SK-N-SH (cell line): Measurements from ENCODE around the gene WWC1. TPM values are rescaled to one million over a fixed set of nuclear protein-coding genes. Genes with fewer than 3 reads are reported as not detected.

ENCODE experiments used
- CTCF ChIA-PET: fragments of 300-600, 350-600 bp; formaldehyde crosslinking; extraction: SDS; loops from one replicate; lab custom pipeline; 2021; lab: Yijun Ruan, JAX
- POLR2A ChIA-PET: fragments of 350-600 bp; sonication (Branson Sonifier 250); formaldehyde crosslinking; extraction: SDS; loops from one replicate; lab custom pipeline; 2020; ENCODE audit warnings: antibody characterized with exemption, inconsistent platforms; lab: Yijun Ruan, JAX
- DNase-seq: peaks from one replicate; pipeline ENCODE4 v3.0.0; 2012
- H2AFZ ChIP-seq: fragments of 200-600 bp; sonication (generic); 2 replicates; pipeline ENCODE4 v1.8.1; 2016; ENCODE audit warnings: antibody characterized with exemption, mild to moderate bottlenecking, low read depth
- H3F3A ChIP-seq: fragments of 200-600 bp; sonication (generic); replicated peaks from 2 replicates; pipeline ENCODE3; 2016; ENCODE audit warnings: antibody characterized with exemption, mild to moderate bottlenecking; ENCODE audit not compliant: insufficient read depth
- H3K27ac ChIP-seq, 2 experiments: fragments of 200-500 bp in 1 of 2; fragments of 200-600 bp in 1 of 2; sonication (Bioruptor generic) in 1 of 2; sonication (generic), shearing (Covaris generic) in 1 of 2; 2 replicates each; pipeline versions ENCODE4 v1.5.1 to v1.6.1; 2014 to 2016; ENCODE audit warnings: low read depth in 2 of 2, inconsistent platforms in 1 of 2, low read length in 1 of 2, mild to moderate bottlenecking in 1 of 2, mixed read lengths in 1 of 2
- H3K27me3 ChIP-seq: fragments of 200-600 bp; sonication (generic), shearing (Covaris generic); 2 replicates; pipeline ENCODE4 v1.6.1; 2016; ENCODE audit warnings: mixed run types; ENCODE audit not compliant: insufficient read depth
- H3K36me3 ChIP-seq, 2 experiments: fragments of 200-500 bp in 1 of 2; fragments of 200-600 bp in 1 of 2; sonication (Bioruptor generic) in 1 of 2; sonication (generic) in 1 of 2; replicated peaks in 1 of 2; 2 replicates each; pipeline versions ENCODE3 to v1.5.1; 2014 to 2016; ENCODE audit warnings: low read length in 1 of 2, mild to moderate bottlenecking in 1 of 2; ENCODE audit not compliant: insufficient read depth in 2 of 2, control insufficient read depth in 1 of 2
- H3K4me1 ChIP-seq, 2 experiments: fragments of 200-500 bp in 1 of 2; fragments of 200-600 bp in 1 of 2; sonication (Bioruptor generic) in 1 of 2; sonication (generic), shearing (Covaris generic) in 1 of 2; 2 replicates each; pipeline versions ENCODE4 v1.5.1 to v1.6.1; 2014 to 2016; ENCODE audit warnings: low read depth in 1 of 2, low read length in 1 of 2, mixed run types in 1 of 2; ENCODE audit not compliant: insufficient read depth in 2 of 2, control insufficient read depth in 1 of 2
- H3K4me2 ChIP-seq: fragments of 200-600 bp; sonication (generic), shearing (Covaris generic); 2 replicates; pipeline ENCODE4 v1.6.1; 2017; ENCODE audit warnings: mixed run types
- H3K4me3 ChIP-seq, 2 experiments: fragments of 200-500 bp in 1 of 2; fragments of 200-600 bp in 1 of 2; sonication (Bioruptor generic) in 1 of 2; sonication (generic), shearing (Covaris generic) in 1 of 2; 2 replicates each; pipeline versions ENCODE4 v1.5.1 to v1.8.1; 2014 to 2016; ENCODE audit warnings: low read depth in 2 of 2, inconsistent platforms in 1 of 2, low read length in 1 of 2, mild to moderate bottlenecking in 1 of 2, mixed read lengths in 1 of 2, moderate library complexity in 1 of 2
- H3K79me2 ChIP-seq: fragments of 200-600 bp; sonication (generic); 2 replicates; pipeline ENCODE4 v1.8.1; 2017; ENCODE audit warnings: mild to moderate bottlenecking; ENCODE audit not compliant: insufficient read depth
- H3K9ac ChIP-seq: fragments of 200-600 bp; sonication (generic); 2 replicates; pipeline ENCODE4 v1.6.1; 2017; ENCODE audit warnings: mixed run types
- H3K9me2 ChIP-seq: fragments of 200-600 bp; sonication (generic); 2 replicates; pipeline ENCODE4 v1.6.1; 2017; ENCODE audit warnings: mixed run types
- H3K9me3 ChIP-seq: fragments of 200-600 bp; sonication (generic); 2 replicates; pipeline ENCODE4 v1.6.1; 2017; ENCODE audit warnings: mixed run types, mild to moderate bottlenecking, moderate library complexity
- H4K20me1 ChIP-seq: fragments of 200-600 bp; sonication (generic); 2 replicates; pipeline ENCODE4 v1.6.1; 2017; ENCODE audit warnings: mild to moderate bottlenecking, mixed run types; ENCODE audit not compliant: insufficient read depth
- EZH2phosphoT487 ChIP-seq: fragments of 200-600 bp; sonication (generic); IDR thresholded peaks from 2 replicates; pipeline ENCODE4 v1.6.1; 2017; ENCODE audit warnings: low read depth, mixed run types, mild to moderate bottlenecking, antibody characterized with exemption, moderate library complexity, borderline replicate concordance
- GATA2 ChIP-seq: sonication (generic); formaldehyde crosslinking; IDR thresholded peaks from 2 replicates; pipeline ENCODE4 v1.5.0; 2020; ENCODE audit warnings: mild to moderate bottlenecking, missing genetic modification reagents
- MAX ChIP-seq: IDR thresholded peaks from 2 replicates; pipeline ENCODE4 v1.4.0; 2012; ENCODE audit warnings: low read depth
- MEF2A ChIP-seq: IDR thresholded peaks from 2 replicates; pipeline ENCODE4 v1.4.0; 2012; ENCODE audit warnings: low read depth, borderline replicate concordance
- NRF1 ChIP-seq: IDR thresholded peaks from 2 replicates; pipeline ENCODE4 v1.6.1; 2012; ENCODE audit warnings: low read depth, mild to moderate bottlenecking, low read length
- PBX3 ChIP-seq: IDR thresholded peaks from 2 replicates; pipeline ENCODE4; 2012
- RCOR1 ChIP-seq: fragments of 150-350 bp; IDR thresholded peaks from 2 replicates; pipeline ENCODE4 v1.6.1; 2017; ENCODE audit warnings: antibody characterized with exemption, low read length
- RFX5 ChIP-seq: IDR thresholded peaks from 2 replicates; pipeline ENCODE4 v1.6.1; 2012; ENCODE audit warnings: mild to moderate bottlenecking, improper control_type of control experiment, low read length
- SMC3 ChIP-seq: IDR thresholded peaks from 2 replicates; pipeline ENCODE4 v1.6.1; 2012; ENCODE audit warnings: low read depth, low read length, improper control_type of control experiment
- TAF1 ChIP-seq: IDR thresholded peaks from 2 replicates; pipeline ENCODE4 v1.6.1; 2012; ENCODE audit warnings: low read depth, mild to moderate bottlenecking, low read length, moderate library complexity, borderline replicate concordance
- TCF12 ChIP-seq: IDR thresholded peaks from 2 replicates; pipeline ENCODE4 v1.4.0; 2012
- USF1 ChIP-seq: IDR thresholded peaks from 2 replicates; pipeline ENCODE4 v1.4.0; 2012; ENCODE audit warnings: low read depth, borderline replicate concordance
- YY1 ChIP-seq: IDR thresholded peaks from 2 replicates; pipeline ENCODE4 v1.4.0; 2012; ENCODE audit warnings: low read depth, mild to moderate bottlenecking
- WGBS: methylation state at CpG from one replicate; pipeline ENCODE4 v1.1.6; 2017; ENCODE audit warnings: low lambda C conversion rate; 5-methylcytosine and 5-hydroxymethylcytosine counted together
- polyA plus RNA-seq, 3 experiments: library from polyadenylated mRNA; depleted of rRNA; stranded (reverse); fragments of >200 nt; gene quantifications; 2 replicates each; pipeline ENCODE4 v1.2.3, GENCODE V29; 2012
- TF ChIP-seq, protein P1 (sequence below): fragments of 150-350 bp; IDR thresholded peaks from 2 replicates; pipeline ENCODE4 v1.6.1; 2017; ENCODE audit warnings: antibody characterized with exemption, low read length, low read depth, borderline replicate concordance
- TF ChIP-seq, protein P2 (sequence below): fragments of 200-600 bp; sonication (generic); IDR thresholded peaks from 2 replicates; pipeline ENCODE4 v1.6.1; 2017; ENCODE audit warnings: antibody characterized with exemption, mild to moderate bottlenecking, moderate library complexity

WWC1 gene
- polyA plus RNA-seq, 1 of the 3 experiments (the other 2 are of a cell fraction) = 16.9 TPM

DNA sequence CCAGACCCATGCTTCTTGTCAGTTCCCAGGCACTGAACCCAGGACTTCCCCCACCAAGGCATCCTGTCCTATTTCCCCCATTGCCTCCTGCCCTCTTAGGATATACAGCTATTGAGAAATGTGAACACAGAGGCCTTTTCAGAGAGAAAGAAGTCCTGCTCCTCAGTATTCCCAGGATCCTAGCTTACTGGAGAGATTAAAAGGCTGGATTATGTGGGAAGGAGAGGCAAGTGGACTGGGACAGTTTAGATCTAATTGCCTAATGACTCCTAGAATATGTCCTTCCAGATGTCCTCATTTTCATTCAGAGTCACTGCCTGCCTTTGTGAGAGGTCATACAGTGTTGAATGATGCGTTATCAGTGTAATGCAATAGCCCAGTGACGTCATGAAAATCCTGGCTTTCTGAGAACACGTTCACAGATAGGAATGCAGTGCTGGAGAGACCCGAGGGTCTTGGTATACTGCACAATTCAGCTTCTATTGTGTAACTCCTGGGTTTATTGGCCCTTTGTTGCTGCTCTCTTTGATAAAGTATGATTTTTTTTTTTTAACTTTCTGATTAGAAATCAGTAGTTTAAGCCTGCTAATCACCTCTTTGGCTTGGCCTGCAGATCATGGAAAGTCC, 26.2 kb downstream of the WWC1 start (continued):
- TF ChIP-seq NRF1 (no peak), RFX5 (no peak), USF1 (no peak)
- TF ChIP-seq, protein P1, sequence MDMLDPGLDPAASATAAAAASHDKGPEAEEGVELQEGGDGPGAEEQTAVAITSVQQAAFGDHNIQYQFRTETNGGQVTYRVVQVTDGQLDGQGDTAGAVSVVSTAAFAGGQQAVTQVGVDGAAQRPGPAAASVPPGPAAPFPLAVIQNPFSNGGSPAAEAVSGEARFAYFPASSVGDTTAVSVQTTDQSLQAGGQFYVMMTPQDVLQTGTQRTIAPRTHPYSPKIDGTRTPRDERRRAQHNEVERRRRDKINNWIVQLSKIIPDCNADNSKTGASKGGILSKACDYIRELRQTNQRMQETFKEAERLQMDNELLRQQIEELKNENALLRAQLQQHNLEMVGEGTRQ = no peak

DNA sequence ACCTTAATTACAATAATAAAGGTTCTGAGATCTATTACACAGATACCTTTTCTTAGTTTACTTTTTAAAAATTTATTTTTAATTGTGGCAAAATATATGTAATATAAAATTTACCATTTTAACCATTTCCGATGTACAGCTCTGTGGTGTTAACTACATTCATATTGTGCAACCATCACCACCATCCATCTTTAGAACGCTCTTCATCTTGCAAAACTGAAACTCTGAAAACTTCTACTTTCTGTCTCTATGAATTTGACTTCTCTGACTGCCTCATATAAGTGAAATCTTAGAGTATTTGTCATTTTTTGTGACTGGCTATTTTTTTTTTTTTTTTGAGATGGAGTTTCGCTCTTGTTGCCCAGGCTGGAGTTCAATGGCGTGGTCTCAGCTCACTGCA, 26.8 kb downstream of the WWC1 start:
- Histone ChIP-seq H3K79me2 (peaks cover 35% of the 10 kb centered on the region), H2AFZ (no peak overlapping the region; the same call in 1 of the 2 replicates), H3K27ac (peak overlapping the region in 1 of 2 experiments; percentile 88; a peak in 3 of 4 replicates), H3K9me3 (no peaks in the 10 kb centered on the region), H3K9me2 (no peaks in the 10 kb centered on the region), H3F3A (peaks cover 9% of the 10 kb centered on the region), H3K4me1 (peaks cover 15 to 27% of the 10 kb centered on the region in 2 experiments; a peak in 3 of 4 replicates), H4K20me1 (no peaks in the 10 kb centered on the region), H3K4me2 (peak overlapping the region; percentile 38; the same call in 1 of the 2 replicates), H3K4me3 (no peak overlapping the region), H3K36me3 (no peaks in the 10 kb centered on the region), H3K27me3 (no peaks in the 10 kb centered on the region), H3K9ac (peak overlapping the region; percentile 30; the same call in 1 of the 2 replicates)
- CTCF ChIA-PET = no interaction called here
- DNase-seq = no peak
- POLR2A ChIA-PET = no interaction called here
- TF ChIP-seq YY1 (no peak), TCF12 (no peak), EZH2phosphoT487 (no peak), RCOR1 (no peak), GATA2 (CRISPR knock-in tag) (no peak), MAX (no peak), PBX3 (no peak), TAF1 (no peak), SMC3 (no peak), MEF2A (no peak), USF1 (no peak)
- TF ChIP-seq, protein P2, sequence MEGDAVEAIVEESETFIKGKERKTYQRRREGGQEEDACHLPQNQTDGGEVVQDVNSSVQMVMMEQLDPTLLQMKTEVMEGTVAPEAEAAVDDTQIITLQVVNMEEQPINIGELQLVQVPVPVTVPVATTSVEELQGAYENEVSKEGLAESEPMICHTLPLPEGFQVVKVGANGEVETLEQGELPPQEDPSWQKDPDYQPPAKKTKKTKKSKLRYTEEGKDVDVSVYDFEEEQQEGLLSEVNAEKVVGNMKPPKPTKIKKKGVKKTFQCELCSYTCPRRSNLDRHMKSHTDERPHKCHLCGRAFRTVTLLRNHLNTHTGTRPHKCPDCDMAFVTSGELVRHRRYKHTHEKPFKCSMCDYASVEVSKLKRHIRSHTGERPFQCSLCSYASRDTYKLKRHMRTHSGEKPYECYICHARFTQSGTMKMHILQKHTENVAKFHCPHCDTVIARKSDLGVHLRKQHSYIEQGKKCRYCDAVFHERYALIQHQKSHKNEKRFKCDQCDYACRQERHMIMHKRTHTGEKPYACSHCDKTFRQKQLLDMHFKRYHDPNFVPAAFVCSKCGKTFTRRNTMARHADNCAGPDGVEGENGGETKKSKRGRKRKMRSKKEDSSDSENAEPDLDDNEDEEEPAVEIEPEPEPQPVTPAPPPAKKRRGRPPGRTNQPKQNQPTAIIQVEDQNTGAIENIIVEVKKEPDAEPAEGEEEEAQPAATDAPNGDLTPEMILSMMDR = no peak
- WGBS = 96% methylated on average over 4 of the region's 4 CpGs
